Gastroesophageal sphincter (tissue), 4 donors: ENCODE data around the gene CRTC3. TPM values are rescaled to one million over a fixed set of nuclear protein-coding genes. Genes with fewer than 3 reads are reported as not detected.
"Not testable (repeated sequence)": the region's sequence is repeated elsewhere in the genome, so short reads cannot be mapped to it uniquely, and the experiment has no call there.

Experiments used
- ATAC-seq: fragments of 150-250 bp; one replicate; pipeline ENCODE4 v1.9.1; 2016; ENCODE audit warnings: mild to moderate bottlenecking, moderate library complexity
- H3K27ac ChIP-seq, 4 donors: fragments of 200-600 bp; sonication (generic) in 3 of 4; 1 replicate in 3 of 4; 2 replicates in 1 of 4; pipeline ENCODE4 v1.5.1; 2016 to 2019
- H3K27me3 ChIP-seq: fragments of 200-600 bp; sonication (generic); one replicate; pipeline ENCODE4 v1.5.1; 2019
- H3K36me3 ChIP-seq, 2 donors: fragments of 200-600 bp; sonication (generic); one replicate each; pipeline ENCODE4 v1.5.1; 2019; ENCODE audit warnings: control low read depth in 1 of 2
- H3K4me1 ChIP-seq, 3 donors: fragments of 200-600 bp; sonication (generic); 1 replicate in 2 of 3; 2 replicates in 1 of 3; pipeline ENCODE4 v1.5.1; 2016 to 2019; ENCODE audit warnings: control low read depth in 2 of 3
- H3K4me3 ChIP-seq, 2 donors: fragments of 200-600 bp; sonication (generic); one replicate each; pipeline ENCODE4 v1.5.1; 2019; ENCODE audit warnings: mild to moderate bottlenecking in 1 of 2, moderate library complexity in 1 of 2
- H3K9me3 ChIP-seq, 3 donors: fragments of 200-600 bp; sonication (generic); one replicate each; pipeline ENCODE4 v1.5.1; 2017 to 2019; ENCODE audit warnings: control low read depth in 2 of 3
- EP300 ChIP-seq: sonication (generic); formaldehyde crosslinking; IDR thresholded peaks from one replicate; pipeline ENCODE4 v1.6.1; 2017; ENCODE audit warnings: antibody characterized with exemption, mild to moderate bottlenecking
- POLR2A ChIP-seq, 2 donors: fragments of 450-650 bp; IDR thresholded peaks; one replicate each; pipeline ENCODE4 v1.6.1; 2017; ENCODE audit warnings: antibody characterized with exemption in 2 of 2, mild to moderate bottlenecking in 2 of 2, moderate library complexity in 1 of 2
- POLR2AphosphoS5 ChIP-seq: sonication (generic); formaldehyde crosslinking; IDR thresholded peaks from one replicate; pipeline ENCODE4 v1.6.1; 2017; ENCODE audit warnings: antibody characterized with exemption
- WGBS, 2 donors: methylation state at CpG; one replicate each; pipeline ENCODE4 v1.1.5; 2018; ENCODE audit warnings: low coverage in 1 of 2; 5-methylcytosine and 5-hydroxymethylcytosine counted together
- total RNA-seq, 4 donors: library from RNA; depleted of rRNA; stranded (reverse); fragments of >200 nt; gene quantifications; one replicate each; pipeline ENCODE4 v1.1.0, GENCODE V29; 2016
- TF ChIP-seq, protein P1 (sequence below), 4 experiments: fragments of 200-600 bp in 2 of 4; fragments of 450-650 bp in 2 of 4; sonication (generic) in 1 of 4; IDR thresholded peaks; one replicate each; pipeline ENCODE4 v1.5.1; 2017 to 2019; ENCODE audit warnings: antibody characterized with exemption in 4 of 4, mild to moderate bottlenecking in 2 of 4, moderate library complexity in 2 of 4

Gene CRTC3
- total RNA-seq, 4 donors from 2014 or later, result 44.5 to 68.6 (median 65.6) TPM

DNA sequence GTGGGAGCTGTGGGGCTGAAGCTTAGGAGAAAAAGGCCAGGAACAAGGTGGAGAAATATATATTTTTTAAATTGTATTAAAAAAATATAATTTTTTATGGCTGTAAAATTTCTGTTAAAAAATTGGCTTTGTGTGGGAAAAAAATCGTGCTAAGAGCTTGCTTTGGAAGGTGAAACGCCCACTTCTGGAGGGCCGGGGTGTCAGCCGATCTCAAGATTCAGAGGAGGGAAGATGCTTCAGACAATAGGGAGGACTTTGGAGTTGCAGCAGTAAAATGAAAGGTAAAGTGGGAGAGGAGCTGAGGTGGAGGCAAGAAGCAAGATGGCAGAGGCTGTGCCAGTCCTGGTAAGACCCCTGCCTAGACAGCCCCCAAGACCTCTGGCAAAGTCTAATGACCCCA lies 141.5 kb downstream of the CRTC3 start:
- Histone ChIP-seq H3K4me1 (peaks cover 0 to under 1% (median 0%) of the 10 kb centered on the region in 3 donors), H3K27ac (no peak overlapping the region), H3K9me3 (no peaks in the 10 kb centered on the region), H3K27me3 (no peaks in the 10 kb centered on the region), H3K4me3 (no peak overlapping the region), H3K36me3 (no peaks in the 10 kb centered on the region)
- TF ChIP-seq POLR2AphosphoS5 (no peak), POLR2A (IDR thresholded peaks at IDR 0.05) (no peak), EP300 (no peak)
- TF ChIP-seq, protein P1, sequence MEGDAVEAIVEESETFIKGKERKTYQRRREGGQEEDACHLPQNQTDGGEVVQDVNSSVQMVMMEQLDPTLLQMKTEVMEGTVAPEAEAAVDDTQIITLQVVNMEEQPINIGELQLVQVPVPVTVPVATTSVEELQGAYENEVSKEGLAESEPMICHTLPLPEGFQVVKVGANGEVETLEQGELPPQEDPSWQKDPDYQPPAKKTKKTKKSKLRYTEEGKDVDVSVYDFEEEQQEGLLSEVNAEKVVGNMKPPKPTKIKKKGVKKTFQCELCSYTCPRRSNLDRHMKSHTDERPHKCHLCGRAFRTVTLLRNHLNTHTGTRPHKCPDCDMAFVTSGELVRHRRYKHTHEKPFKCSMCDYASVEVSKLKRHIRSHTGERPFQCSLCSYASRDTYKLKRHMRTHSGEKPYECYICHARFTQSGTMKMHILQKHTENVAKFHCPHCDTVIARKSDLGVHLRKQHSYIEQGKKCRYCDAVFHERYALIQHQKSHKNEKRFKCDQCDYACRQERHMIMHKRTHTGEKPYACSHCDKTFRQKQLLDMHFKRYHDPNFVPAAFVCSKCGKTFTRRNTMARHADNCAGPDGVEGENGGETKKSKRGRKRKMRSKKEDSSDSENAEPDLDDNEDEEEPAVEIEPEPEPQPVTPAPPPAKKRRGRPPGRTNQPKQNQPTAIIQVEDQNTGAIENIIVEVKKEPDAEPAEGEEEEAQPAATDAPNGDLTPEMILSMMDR (IDR thresholded peaks at IDR 0.05), result no peak
- no peak for ATAC-seq
- 77 to 85% methylated on average over 4 of the region's 4 CpGs for WGBS, 2 donors

GRCh38 chr15:90673357-90673756 lies 143.6 kb downstream of the CRTC3 start:
- H3K27ac ChIP-seq, ATAC-seq, H3K9me3 ChIP-seq, H3K36me3 ChIP-seq, H3K4me3 ChIP-seq, H3K27me3 ChIP-seq, H3K4me1 ChIP-seq: not testable (repeated sequence)
- 95% methylated on average over 6 of the region's 10 CpGs; no CpG with 5 or more reads in 1 of the 2 donors for WGBS, 2 donors

- no peak overlapping the region for H3K27ac ChIP-seq
- 20 to 83% methylated on average over 1 to 3 of the region's 3 CpGs for WGBS, 2 donors
- H3K4me1 ChIP-seq, result no peaks in the 10 kb centered on the region
- H3K27me3 ChIP-seq, result no peaks in the 10 kb centered on the region
- no peaks in the 10 kb centered on the region for H3K9me3 ChIP-seq
- no peak for ATAC-seq
- no peak overlapping the region for H3K4me3 ChIP-seq
- no peak for TF ChIP-seq POLR2A (IDR thresholded peaks at IDR 0.05)
- TF ChIP-seq, protein P1 (IDR thresholded peaks at IDR 0.05), result no peak
- no peak for TF ChIP-seq POLR2AphosphoS5
- TF ChIP-seq EP300, result no peak
- no peaks in the 10 kb centered on the region for H3K36me3 ChIP-seq
Measured at GRCh38 chr15:90674476-90674875, 144.8 kb downstream of the CRTC3 start.

GRCh38 chr15:90675464-90675863 lies 145.7 kb downstream of the CRTC3 start:
- no peaks in the 10 kb centered on the region for H3K9me3 ChIP-seq
- TF ChIP-seq POLR2AphosphoS5 (no peak), EP300 (no peak), POLR2A (IDR thresholded peaks at IDR 0.05) (no peak)
- TF ChIP-seq, protein P1 (IDR thresholded peaks at IDR 0.05), result no peak
- H3K36me3 ChIP-seq, result no peaks in the 10 kb centered on the region
- peaks cover 0 to 4% (median 3%) of the 10 kb centered on the region in 3 donors for H3K4me1 ChIP-seq
- no peaks in the 10 kb centered on the region for H3K27me3 ChIP-seq
- no peak overlapping the region for H3K4me3 ChIP-seq
- no peak overlapping the region for H3K27ac ChIP-seq
- WGBS, 2 donors, result 80% methylated on average over 5 of the region's 5 CpGs; no CpG with 5 or more reads in 1 of the 2 donors
- no peak for ATAC-seq

GRCh38 chr15:90677807-90678790 lies 148.4 kb downstream of the CRTC3 start:
- Histone ChIP-seq H3K9me3 (no peaks in the 10 kb centered on the region), H3K27me3 (no peaks in the 10 kb centered on the region), H3K4me1 (peaks cover 0 to 14% (median 10%) of the 10 kb centered on the region in 3 donors), H3K27ac (no peak overlapping the region), H3K4me3 (no peak overlapping the region), H3K36me3 (no peaks in the 10 kb centered on the region)
- no peak for TF ChIP-seq POLR2A (IDR thresholded peaks at IDR 0.05)
- TF ChIP-seq POLR2AphosphoS5, result no peak
- no peak for ATAC-seq
- WGBS, 2 donors, result 92 to 95% methylated on average over 8 to 9 of the region's 12 CpGs

GRCh38 chr15:90679959-90680358 lies 150.2 kb downstream of the CRTC3 start:
- peaks cover 0 to 14% (median 10%) of the 10 kb centered on the region in 3 donors for H3K4me1 ChIP-seq
- no peaks in the 10 kb centered on the region for H3K36me3 ChIP-seq
- no peak overlapping the region for H3K4me3 ChIP-seq
- no peaks in the 10 kb centered on the region for H3K9me3 ChIP-seq
- WGBS, 2 donors, result 57% methylated on average over 3 of the region's 3 CpGs; no CpG with 5 or more reads in 1 of the 2 donors
- peak; percentile 70 for ATAC-seq
- peak overlapping the region in 3 of 4 donors; percentile 63 to 68 (median 63) for H3K27ac ChIP-seq
- H3K27me3 ChIP-seq, result no peaks in the 10 kb centered on the region
- TF ChIP-seq POLR2A (IDR thresholded peaks at IDR 0.05), result no peak
- no peak for TF ChIP-seq EP300
- TF ChIP-seq, protein P1 (IDR thresholded peaks at IDR 0.05), result no peak
- TF ChIP-seq POLR2AphosphoS5, result no peak
